Cardiac fibroblast (primary cell): ENCODE data around the gene OR12D3.
"Not testable (repeated sequence)": the region's sequence is repeated elsewhere in the genome, so short reads cannot be mapped to it uniquely, and the experiment has no call there.

Experiments
- DNase-seq, 2 donors: peaks; one replicate each; pipeline versions ENCODE4 v3.0.0 to v3.0.0-alpha.2; 2010; ENCODE audit warnings: low read depth in 2 of 2
- H3K4me3 ChIP-seq, 2 donors: replicated peaks in 1 of 2; 1 replicate in 1 of 2; 2 replicates in 1 of 2; pipeline ENCODE4 v1.5.1; 2011; ENCODE audit warnings: low read depth in 2 of 2, low read length in 2 of 2, mild to moderate bottlenecking in 2 of 2, moderate library complexity in 1 of 2
- TF ChIP-seq, protein P1 (sequence below): IDR thresholded peaks from one replicate; pipeline ENCODE4 v1.5.1; 2011; ENCODE audit warnings: low read depth, mild to moderate bottlenecking, low read length, inconsistent platforms

The OR12D3 gene

DNA sequence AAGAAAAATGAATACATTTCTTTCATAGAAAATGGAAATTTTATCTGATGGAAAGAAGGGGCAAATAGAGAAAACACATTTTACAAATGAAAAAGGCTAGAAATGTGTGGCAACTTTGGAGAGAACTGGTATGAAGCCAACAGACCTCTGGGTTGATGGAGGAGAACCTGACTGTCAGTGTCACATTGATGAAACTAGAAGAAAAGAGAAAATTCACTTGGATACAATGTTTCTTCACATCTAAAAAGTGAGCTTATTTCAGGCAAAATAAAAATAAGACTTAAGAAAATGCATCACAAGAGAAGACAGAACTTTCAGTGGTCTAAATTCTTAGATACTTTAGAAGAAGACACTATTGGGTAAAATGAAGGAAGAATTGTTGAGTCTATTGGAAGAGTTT lies 20.2 kb upstream of the OR12D3 start, which contains the start of gene OR12D2:
OR12D2 (plus strand) TSS at position 301 of the 400 bp plus-strand sequence. CDS start 1,069 bp downstream, outside the sequence.
- no peak for DNase-seq
- H3K4me3 ChIP-seq, result no peak within 1 kb of the TSS
- TF ChIP-seq, protein P1, sequence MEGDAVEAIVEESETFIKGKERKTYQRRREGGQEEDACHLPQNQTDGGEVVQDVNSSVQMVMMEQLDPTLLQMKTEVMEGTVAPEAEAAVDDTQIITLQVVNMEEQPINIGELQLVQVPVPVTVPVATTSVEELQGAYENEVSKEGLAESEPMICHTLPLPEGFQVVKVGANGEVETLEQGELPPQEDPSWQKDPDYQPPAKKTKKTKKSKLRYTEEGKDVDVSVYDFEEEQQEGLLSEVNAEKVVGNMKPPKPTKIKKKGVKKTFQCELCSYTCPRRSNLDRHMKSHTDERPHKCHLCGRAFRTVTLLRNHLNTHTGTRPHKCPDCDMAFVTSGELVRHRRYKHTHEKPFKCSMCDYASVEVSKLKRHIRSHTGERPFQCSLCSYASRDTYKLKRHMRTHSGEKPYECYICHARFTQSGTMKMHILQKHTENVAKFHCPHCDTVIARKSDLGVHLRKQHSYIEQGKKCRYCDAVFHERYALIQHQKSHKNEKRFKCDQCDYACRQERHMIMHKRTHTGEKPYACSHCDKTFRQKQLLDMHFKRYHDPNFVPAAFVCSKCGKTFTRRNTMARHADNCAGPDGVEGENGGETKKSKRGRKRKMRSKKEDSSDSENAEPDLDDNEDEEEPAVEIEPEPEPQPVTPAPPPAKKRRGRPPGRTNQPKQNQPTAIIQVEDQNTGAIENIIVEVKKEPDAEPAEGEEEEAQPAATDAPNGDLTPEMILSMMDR, result no peak

GRCh38 chr6:29388533-29388932 lies 13.4 kb upstream of the OR12D3 start:
- DNase-seq, result no peak
- no peak overlapping the region for H3K4me3 ChIP-seq
- TF ChIP-seq, protein P1, result no peak

- DNase-seq, result peak in 1 of 2 donors; percentile 35
- H3K4me3 ChIP-seq, result no peak overlapping the region
- TF ChIP-seq, protein P1, result no peak
These were observed 912 bp upstream of the OR12D3 start for GRCh38 chr6:29376003-29376402.

DNA sequence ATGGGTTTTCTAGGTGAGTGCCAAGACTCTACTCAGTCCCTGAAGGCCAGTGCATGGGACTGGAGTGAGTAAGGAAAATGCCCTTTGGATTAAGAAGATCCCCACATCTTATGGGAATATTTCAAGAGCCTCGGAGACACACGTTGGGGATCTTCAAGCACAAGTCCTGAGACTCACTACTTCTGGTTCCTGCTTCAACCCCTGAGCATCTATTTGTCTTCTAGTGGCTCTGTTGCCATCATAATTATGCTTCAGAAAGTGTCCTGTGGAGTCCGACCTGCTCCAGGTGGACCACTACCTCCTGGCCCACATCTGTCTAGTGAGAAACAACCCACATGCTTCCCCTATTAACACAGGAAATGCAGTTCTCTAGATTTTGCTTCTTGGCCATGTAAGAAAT lies 6.3 kb downstream of the OR12D3 start, which contains the start of gene OR5V1:
OR5V1 (minus strand) TSS at position 101 of the 400 bp plus-strand sequence. CDS start 12,670 bp downstream, outside the sequence.
- TF ChIP-seq, protein P1, result no peak
- H3K4me3 ChIP-seq, result no peak within 1 kb of the TSS
- no peak for DNase-seq

DNA sequence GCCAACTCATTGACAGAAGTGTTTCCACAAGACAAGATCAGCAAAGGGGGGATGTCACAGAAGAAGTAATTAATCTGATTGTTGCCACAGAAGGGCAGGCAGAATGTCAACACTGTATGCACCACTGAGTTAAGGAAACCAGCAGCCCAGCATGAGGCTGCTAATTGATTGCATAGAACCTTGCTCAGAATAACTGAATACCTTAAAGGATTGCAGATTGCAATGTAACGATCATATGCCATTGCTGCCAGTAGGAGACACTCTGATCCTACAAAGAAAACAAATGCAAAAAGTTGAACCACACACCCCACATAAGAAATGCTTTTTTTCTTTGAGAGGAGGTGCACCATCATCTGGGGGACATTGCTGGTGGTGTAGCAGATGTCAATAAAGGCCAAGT lies 19.5 kb downstream of the OR12D3 start:
- no peak overlapping the region for H3K4me3 ChIP-seq
- no peak for DNase-seq
- TF ChIP-seq, protein P1, result no peak

DNA sequence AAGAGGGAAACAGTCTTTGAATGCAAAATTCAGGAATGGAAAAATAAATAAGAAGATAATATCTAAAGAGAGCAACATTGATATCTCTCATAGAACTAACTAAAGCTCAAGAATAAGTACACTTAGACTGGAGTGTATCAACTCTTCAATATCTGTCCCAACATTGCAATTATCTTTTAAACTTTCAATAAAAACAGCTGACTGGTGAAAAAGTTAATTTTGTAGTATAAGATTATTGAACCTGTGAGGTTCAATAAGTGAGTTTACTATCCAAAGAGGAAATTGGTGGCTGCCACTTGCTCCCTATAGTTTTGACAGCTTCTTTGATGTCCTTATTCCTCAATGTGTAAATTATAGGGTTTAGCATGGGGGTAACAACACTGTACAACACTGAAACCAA lies 20.1 kb downstream of the OR12D3 start:
- H3K4me3 ChIP-seq, result no peak overlapping the region
- TF ChIP-seq, protein P1, result no peak
- no peak for DNase-seq

DNA sequence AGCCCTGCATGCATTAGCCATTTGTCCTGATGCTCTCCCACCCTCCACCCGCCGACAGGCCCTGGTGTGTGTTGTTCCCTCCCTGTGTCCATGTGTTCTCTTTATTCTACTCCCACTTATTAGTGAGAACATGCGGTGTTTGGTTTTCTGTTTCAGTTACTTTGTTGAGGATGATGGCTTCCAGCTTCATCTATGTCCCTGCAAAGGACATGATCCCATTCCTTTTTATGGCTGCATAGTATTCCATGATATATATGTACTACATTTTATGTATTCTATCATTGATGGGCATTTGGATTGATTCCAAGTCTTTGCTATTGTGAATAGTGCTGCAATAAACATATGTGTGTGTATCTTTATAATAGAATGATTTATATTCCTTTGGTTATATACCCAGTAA lies 25.7 kb downstream of the OR12D3 start:
- not testable (repeated sequence) for DNase-seq, H3K4me3 ChIP-seq
